ENCODE measurements around the gene PAX7. TPM values are rescaled to one million over a fixed set of nuclear protein-coding genes. Genes with fewer than 3 reads are reported as not detected.

The PAX7 gene
- total RNA-seq, 1 experiment from 2014 or later = 0.15 TPM

DNA sequence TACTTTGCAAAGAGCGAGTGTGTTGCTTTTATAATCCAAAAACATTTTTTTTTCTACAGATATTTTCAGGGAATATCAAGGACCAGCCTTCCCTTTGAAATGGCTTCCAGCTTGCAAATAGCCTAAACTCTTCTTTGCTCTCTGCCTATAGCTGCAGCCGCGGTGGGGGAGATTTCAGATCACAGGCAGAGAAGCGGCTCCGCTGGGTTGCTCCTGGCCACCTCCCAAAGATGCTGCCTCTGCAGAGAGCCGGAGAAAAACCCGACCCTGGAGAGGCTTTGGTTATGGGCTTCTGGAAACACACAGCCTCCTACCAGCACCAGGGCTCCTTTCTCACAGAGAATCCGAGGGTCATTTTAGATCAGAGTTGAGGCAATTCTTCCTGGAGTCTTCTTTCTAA, 18.6 kb upstream of the PAX7 start:
- no peak overlapping the region for H3K4me3 Mint-ChIP-seq
- Histone ChIP-seq H3K9ac (ENCODE audit: extremely low read depth, insufficient read length, low read length) (no peak overlapping the region), H3K27ac (ENCODE audit: insufficient read length, low read depth, low read length) (no peak overlapping the region), H3K9me3 (ENCODE audit: control insufficient read depth, low read depth, low read length) (no peaks in the 10 kb centered on the region), H3K79me1 (ENCODE audit: insufficient read depth, low read depth, low read length, poor library complexity, severe bottlenecking) (no peaks in the 10 kb centered on the region), H3K23ac (ENCODE audit: insufficient read length, low read depth, low read length) (no peak overlapping the region), H2AK5ac (ENCODE audit: insufficient read length, low read length) (no peak overlapping the region), H3K4ac (ENCODE audit: low read depth, low read length) (no peak overlapping the region), H3K27me3 (ENCODE audit: insufficient read depth, low read length) (no peaks in the 10 kb centered on the region), H3K4me1 (ENCODE audit: insufficient read depth, low read length) (no peaks in the 10 kb centered on the region), H2AFZ (ENCODE audit: low read length) (no peak overlapping the region), H4K5ac (ENCODE audit: insufficient read length, low read depth, low read length) (no peak overlapping the region), H2BK15ac (ENCODE audit: low read depth, low read length) (no peak overlapping the region), H2BK120ac (ENCODE audit: low read depth, low read length, poor library complexity, severe bottlenecking) (no peak overlapping the region), H3K4me2 (ENCODE audit: insufficient read depth, insufficient read length, low read length) (no peak overlapping the region), H4K20me1 (ENCODE audit: control insufficient read depth, insufficient read depth, insufficient read length) (no peaks in the 10 kb centered on the region), H4K8ac (replicated peaks; ENCODE audit: insufficient read length, low read depth, low read length) (no peak overlapping the region), H3K18ac (ENCODE audit: insufficient read length, low read depth, low read length) (no peak overlapping the region), H2BK5ac (ENCODE audit: insufficient read length, low read length) (no peak overlapping the region), H3T11ph (ENCODE audit: low read length) (no peak overlapping the region), H3K23me2 (ENCODE audit: insufficient read length, low read depth, low read length, poor library complexity, severe bottlenecking) (no peaks in the 10 kb centered on the region), H3K79me2 (ENCODE audit: insufficient read depth, low read length) (no peaks in the 10 kb centered on the region), H3K56ac (ENCODE audit: insufficient read length, low read depth, low read length) (no peak overlapping the region), H4K91ac (ENCODE audit: insufficient read length, low read depth, low read length) (no peak overlapping the region), H2BK12ac (ENCODE audit: insufficient read length, low read depth, low read length) (no peak overlapping the region), H2BK20ac (ENCODE audit: low read depth, low read length, poor library complexity, severe bottlenecking) (no peak overlapping the region), H3K14ac (ENCODE audit: insufficient read depth, low read length) (no peak overlapping the region)
- peaks cover 7 to 17% of the 10 kb centered on the region in 2 experiments; a peak in 2 of 4 replicates for H3K4me1 Mint-ChIP-seq
- no CpG with 5 or more reads among the region's 8 CpGs for WGBS (ENCODE audit: extremely low coverage, insufficient read length, low lambda C conversion rate)
- no peaks in the 10 kb centered on the region; a peak in 1 of 5 replicates for H3K9me3 Mint-ChIP-seq
- DNase-seq = no peak
- TF ChIP-seq, protein P1, sequence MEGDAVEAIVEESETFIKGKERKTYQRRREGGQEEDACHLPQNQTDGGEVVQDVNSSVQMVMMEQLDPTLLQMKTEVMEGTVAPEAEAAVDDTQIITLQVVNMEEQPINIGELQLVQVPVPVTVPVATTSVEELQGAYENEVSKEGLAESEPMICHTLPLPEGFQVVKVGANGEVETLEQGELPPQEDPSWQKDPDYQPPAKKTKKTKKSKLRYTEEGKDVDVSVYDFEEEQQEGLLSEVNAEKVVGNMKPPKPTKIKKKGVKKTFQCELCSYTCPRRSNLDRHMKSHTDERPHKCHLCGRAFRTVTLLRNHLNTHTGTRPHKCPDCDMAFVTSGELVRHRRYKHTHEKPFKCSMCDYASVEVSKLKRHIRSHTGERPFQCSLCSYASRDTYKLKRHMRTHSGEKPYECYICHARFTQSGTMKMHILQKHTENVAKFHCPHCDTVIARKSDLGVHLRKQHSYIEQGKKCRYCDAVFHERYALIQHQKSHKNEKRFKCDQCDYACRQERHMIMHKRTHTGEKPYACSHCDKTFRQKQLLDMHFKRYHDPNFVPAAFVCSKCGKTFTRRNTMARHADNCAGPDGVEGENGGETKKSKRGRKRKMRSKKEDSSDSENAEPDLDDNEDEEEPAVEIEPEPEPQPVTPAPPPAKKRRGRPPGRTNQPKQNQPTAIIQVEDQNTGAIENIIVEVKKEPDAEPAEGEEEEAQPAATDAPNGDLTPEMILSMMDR (conservative IDR thresholded peaks at IDR 0.05) = no peak
- peaks cover 85% of the 10 kb centered on the region for H3K27me3 Mint-ChIP-seq (ENCODE audit: low read depth)
- no peak overlapping the region for H3K27ac Mint-ChIP-seq
- no peaks in the 10 kb centered on the region for H3K36me3 Mint-ChIP-seq (ENCODE audit: insufficient read depth in 1 of 3, low read depth in 3 of 3)

Measured in H9 (cell line).